HuH-7.5 (cell line): ENCODE measurements around the gene C11orf98.
"Not testable (repeated sequence)": the region's sequence is repeated elsewhere in the genome, so short reads cannot be mapped to it uniquely, and the experiment has no call there.

ENCODE experiments used
- DNase-seq: peaks from one replicate; pipeline ENCODE4 v3.0.0; 2011; ENCODE audit warnings: low spot score

The C11orf98 gene

DNA sequence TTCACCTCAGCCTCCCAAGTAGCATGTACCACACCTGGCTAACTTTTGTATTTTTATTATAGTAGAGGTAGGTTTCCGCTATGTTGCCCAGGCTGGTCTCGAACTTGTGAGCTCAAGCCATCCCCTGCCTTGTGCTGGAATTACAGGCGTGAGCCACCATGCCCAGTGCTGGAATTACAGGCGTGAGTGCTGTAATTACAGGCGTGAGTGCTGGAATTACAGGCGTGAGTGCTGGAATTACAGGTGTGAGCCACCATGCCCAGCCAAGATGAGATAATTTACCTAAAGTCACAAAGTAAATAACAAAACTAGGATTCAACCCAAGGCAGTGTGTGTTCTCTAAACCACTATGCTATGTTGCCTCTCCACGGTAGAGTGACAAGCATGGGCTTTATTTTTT, 17.5 kb upstream of the C11orf98 start:
- no peak for DNase-seq

DNA sequence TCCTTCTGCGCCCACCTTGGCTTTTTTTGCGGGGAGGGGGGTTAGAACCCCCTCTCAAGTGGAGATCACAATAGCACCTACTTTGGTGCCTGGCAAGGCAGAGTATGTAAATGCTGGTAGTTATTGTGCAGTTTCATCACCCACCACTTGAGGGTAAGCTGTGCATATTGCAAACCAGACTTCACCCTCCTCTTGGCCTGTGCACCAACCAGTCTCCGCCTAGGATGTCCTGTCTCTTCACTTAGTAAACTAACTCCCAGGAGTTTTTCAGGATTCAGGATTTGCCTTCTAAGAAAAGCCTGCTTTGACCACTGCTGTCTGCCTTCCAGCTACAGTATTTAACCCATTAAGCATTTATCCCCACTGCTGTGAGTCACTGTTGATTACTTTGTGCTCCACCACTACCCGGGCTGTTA, 15.8 kb upstream of the C11orf98 start:
- DNase-seq = peak; percentile 80

DNA sequence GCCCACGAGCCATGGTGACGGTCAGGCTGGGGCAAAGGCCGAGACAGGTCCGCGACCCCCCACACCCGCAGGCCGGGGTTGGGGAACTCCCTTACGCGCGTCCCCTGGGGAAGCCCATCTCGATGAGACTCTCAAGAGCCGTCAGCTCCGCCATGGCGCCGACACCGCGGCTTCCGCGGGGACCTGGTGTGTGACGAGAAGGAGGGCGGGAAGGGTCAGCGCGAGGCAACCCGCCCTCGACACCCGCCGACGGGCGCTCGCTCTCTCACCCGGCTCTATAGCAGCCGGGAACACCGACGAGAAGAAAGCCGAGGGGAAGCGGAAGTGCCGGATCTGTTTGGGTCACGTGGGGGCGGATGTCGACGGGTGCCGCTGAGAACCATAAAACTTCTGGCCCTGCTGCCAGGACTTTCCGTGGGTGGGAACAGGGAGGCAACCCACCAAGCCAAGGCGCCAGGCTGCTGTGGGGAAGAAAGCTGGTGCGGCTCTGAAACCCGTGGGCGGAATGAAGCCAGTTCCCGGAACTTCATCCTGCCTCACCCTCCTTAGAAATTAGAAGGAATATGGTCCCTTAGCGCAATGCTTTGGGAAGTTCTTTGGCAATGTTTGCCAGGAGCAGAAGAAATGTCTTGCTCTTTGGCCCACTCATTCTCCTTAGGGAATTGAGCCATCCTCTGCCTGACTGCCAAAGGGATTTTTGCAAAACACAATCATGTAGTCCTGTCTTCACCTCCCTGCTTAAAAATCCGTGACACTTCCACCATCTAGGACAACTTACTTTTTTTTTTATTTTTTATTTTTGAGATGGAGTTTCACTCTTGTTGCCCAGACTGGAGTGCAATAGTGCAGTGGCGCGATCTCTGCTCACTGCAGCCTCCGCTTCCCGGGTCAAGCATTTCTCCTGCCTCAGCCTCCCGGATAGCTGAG, 14.0 kb upstream of the C11orf98 start, which contains the start of gene UBXN1:
Gene UBXN1, minus strand, starts transcription at position 304 of the 927 bp plus-strand sequence. Its CDS starts 150 bp downstream, at position 154.
- peak; percentile 94 for DNase-seq

DNA sequence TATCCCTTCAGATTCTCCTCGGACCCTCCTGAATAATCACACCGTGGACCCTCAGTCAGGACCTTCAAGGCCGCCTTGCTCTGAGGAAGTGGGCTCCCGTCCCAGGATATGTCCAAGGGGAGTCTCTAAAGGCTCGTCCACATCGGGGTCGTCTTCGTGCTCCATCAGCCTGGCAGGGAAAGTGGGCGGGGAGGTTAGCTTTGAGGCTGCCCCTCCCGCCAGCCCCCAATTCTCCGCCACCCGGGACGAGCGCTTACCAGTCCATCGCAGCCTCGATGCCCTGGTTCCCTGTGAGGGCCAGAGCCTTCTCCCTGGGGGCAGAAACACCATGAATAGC, 13.4 kb upstream of the C11orf98 start:
- no peak for DNase-seq

DNA sequence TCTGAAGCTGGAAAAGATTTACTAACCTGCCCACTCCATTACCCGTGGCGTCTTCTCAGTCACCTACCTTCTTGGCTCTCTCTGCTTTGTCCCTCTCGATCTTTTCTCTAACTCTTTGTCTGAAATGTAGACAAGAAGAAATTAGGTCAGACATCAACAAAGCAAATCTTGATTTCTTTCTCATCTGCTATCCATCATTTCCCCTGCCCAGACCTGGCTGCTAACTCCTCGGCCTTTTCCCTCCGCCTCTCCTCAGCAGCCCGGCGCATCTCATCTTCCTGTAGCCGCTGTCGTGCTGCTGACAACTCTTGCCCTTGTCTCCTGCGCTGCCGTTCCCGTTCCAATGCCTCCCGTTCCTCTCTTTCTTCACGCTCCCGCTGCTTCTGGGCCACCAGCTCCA, 12.7 kb upstream of the C11orf98 start:
- DNase-seq = no peak

DNA sequence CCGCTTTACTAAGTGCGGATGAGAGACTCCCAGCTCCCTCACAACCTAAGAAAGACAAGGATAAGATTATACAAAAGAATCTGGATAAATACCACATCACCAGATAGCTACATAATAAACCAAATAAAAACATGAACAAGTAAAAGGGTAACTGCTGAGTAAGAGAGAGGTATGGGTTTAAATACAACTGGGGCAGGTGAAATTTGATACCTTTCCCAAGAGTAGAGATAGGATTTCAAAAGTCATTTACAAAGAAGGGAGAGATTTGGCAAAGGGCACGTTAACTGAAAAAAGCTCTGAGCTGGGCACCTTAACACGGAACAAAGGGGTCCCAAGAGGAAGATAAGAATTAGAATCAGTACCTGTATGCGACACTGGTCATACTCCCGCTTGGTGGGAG, 12.1 kb upstream of the C11orf98 start:
- DNase-seq = no peak

DNA sequence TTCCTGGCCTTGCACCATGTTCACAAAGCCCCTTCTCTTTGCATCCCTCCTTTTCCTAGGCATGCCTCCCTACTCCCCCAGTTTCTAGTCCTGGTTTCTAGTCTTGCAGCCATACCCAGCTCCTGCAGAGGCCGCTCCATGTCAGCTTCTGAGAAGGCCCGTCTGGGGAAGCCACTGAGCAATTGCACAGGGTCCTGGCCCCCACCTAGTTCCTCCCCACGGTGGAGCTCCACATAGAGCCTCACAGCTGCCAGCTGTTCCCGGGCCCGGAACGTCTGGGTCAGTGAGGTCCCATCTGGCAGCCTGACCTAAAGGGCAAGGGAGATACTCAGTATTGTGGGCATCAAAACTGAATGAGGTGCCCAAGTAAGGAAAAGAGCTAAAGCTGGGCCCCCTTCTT, 11.7 kb upstream of the C11orf98 start:
- DNase-seq = no peak

DNA sequence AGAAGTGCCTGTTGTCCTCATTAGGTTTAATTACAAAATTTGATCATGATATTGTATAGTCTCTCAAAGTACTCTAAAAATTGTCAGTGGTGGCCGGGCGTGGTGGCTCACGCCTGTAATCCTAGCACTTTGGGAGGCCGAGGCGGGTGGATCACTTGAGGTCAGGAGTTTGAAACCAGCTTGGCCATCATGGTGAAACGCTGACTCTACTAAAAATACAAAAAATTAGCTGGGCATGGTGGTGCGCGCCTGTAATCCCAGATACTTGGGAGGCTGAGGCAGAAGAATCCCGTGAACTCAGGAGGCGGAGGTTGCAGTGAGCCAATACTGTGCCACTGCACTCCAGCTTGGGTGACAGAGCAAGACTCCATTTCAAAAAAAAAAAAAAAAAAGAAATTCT, 10.4 kb upstream of the C11orf98 start:
- not testable (repeated sequence) for DNase-seq

DNA sequence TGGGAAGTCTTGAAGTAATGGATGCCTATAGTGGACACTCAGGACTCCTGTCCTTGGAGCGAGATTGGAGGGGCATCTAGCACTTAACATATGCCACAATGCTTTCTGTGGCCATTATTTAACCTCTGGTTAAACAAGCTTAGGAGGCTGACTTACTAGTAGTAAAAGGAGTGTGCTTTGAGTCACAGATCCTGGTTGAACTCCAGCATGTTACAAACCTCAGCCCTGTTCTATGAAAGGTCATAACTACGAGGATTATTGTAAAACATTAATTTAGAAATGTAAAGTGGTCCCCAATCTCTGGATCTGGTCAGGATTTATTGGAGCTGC, 8.2 kb upstream of the C11orf98 start:
- no peak for DNase-seq

DNA sequence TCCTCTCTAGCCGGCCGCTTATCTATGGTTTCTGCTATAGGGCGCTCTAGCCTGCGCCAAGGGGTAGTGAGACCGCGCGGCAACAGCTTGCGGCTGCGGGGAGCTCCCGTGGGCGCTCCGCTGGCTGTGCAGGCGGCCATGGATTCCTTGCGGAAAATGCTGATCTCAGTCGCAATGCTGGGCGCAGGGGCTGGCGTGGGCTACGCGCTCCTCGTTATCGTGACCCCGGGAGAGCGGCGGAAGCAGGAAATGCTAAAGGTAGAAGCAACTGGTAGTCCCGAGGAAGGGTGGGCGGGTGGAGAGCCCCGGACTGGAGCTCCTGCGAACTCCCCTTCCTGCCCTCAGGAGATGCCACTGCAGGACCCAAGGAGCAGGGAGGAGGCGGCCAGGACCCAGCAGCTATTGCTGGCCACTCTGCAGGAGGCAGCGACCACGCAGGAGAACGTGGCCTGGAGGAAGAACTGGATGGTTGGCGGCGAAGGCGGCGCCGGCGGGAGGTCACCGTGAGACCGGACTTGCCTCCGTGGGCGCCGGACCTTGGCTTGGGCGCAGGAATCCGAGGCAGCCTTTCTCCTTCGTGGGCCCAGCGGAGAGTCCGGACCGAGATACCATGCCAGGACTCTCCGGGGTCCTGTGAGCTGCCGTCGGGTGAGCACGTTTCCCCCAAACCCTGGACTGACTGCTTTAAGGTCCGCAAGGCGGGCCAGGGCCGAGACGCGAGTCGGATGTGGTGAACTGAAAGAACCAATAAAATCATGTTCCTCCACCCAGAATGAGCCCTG, 6.8 kb upstream of the C11orf98 start, which contains the start of the genes LBHD1 and UQCC3:
Gene LBHD1, minus strand, starts transcription at position 660 of the 782 bp plus-strand sequence. CDS start 2,236 bp downstream, outside the sequence.
Gene UQCC3, plus strand, starts transcription at position 66 of the 782 bp plus-strand sequence. Its CDS starts 73 bp downstream, at position 139.
- peak; percentile 84 for DNase-seq

DNA sequence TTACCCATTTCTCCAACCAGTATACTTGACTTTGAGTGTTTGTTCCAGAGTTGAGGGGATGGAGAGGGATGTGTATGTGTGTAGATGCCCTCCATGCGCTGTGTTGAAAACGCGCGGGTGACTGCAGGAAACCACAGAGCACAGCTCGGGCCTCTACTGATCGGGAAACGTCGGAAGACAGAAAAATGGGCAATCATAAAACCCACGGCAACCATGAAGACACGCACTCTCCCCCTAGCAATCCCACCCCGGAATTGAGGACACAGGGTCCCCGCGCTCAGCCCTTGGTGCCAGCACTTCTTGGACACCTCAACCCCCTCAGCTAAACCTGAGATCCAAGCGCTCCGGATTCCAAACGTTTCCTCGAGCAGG, 6.2 kb upstream of the C11orf98 start:
- DNase-seq = no peak

DNA sequence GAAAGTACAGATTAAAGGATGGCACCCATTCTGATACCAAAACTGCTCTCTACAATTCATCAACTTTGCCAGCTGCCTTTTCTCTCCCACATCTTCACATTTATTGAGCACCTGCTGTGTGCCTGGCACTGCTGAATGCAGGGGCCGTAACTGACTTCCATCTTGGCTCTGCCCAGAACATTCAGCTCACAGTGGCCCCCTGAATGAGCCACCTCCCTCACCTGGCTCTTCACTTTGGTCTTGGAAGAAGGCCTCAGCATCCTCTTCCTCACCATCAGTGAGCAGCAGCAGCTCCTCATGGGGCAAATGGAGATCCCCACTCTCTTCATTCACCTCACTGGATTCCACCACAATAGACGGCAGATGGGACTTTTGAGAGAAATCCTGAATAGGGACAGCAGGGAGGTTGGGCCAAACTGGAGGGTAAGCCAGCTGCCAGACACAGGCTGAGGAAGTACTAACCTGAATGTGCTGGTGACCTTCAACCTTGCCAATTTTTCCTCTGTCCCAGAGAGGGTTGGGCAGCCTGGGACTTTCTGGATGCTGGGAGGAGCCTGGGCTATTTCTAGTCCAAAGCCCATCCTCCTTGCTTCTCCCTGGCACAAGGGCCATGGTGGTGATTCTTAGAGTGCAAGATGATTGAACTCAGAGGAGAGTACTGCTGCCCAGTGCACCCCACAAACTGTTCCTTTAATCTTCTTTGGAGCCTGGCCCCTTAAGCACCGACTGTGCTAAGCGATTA, 4.6 kb upstream of the C11orf98 start:
- DNase-seq = no peak

DNA sequence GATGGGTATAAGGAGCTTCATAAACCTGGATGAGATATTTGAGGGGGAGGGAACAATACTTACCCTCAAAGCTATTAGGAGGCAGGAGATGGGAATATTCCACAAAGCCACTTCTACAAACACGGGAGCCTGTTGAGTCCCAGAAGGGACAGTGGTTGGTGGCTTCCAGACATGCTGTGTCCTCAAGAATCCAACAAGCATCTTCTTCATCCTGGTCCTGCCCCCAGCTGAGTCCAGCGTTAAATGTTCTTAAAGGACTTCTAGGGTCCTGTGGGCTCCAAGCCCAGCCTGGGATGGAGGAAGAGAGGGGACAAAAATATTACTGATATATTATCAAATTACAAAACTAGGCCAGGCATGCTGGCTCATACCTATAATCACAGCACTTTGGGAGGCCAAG, 2.5 kb upstream of the C11orf98 start:
- DNase-seq = no peak

DNA sequence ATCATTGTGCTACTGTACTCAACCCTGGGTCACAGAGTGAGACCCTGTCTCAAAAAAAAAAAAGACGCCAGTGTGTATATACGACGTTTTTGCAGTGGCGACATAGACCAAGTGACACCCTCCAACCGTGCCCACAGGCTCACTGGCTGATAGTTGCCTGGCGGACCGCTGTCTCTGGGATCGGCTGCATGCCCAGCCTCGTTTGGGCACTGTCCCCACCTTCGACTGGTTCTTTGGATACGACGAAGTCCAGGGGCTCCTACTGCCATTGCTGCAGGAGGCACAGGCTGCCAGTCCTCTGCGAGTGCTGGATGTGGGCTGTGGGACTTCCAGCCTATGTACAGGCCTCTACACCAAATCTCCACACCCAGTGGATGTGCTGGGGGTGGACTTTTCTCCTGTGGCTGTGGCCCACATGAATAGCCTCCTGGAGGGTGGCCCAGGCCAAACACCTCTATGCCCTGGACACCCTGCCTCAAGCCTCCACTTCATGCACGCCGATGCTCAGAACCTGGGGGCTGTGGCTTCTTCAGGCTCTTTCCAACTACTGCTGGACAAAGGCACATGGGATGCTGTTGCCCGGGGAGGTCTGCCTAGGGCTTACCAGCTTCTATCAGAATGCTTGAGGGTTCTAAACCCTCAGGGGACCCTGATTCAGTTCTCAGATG, 1.4 kb upstream of the C11orf98 start:
- no peak for DNase-seq

DNA sequence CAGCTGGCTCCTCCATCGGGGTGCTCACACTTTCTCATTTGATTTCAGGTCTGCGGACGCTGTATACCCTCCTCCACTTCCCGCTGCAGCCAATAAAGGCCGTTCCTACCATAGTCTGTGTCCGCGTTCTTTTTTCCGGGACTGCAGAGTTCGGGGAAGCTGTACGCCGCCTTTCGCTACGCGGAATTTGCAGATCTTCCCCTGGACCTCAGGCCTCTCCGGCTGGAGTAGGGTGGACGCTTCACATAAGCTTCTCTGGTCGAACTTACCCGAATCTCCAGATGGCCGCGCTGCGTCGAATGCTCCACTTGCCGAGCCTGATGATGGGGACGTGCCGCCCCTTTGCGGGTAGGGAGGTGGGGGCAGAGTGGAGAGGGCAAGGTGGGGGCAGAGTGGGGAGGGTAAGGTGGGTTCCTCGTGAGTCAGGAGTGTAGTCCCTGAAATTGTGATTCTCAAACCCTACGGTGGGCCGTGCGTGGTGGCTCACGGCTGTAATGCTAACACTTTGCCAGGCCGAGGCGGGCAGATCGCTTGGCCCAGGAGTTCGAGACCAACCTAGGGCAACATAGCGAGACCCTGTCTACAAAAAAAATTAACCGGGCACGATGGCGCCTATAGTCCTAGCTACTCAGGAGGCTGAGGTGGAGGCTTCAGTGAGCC, 719 bp upstream of the C11orf98 start:
- DNase-seq = no peak

DNA sequence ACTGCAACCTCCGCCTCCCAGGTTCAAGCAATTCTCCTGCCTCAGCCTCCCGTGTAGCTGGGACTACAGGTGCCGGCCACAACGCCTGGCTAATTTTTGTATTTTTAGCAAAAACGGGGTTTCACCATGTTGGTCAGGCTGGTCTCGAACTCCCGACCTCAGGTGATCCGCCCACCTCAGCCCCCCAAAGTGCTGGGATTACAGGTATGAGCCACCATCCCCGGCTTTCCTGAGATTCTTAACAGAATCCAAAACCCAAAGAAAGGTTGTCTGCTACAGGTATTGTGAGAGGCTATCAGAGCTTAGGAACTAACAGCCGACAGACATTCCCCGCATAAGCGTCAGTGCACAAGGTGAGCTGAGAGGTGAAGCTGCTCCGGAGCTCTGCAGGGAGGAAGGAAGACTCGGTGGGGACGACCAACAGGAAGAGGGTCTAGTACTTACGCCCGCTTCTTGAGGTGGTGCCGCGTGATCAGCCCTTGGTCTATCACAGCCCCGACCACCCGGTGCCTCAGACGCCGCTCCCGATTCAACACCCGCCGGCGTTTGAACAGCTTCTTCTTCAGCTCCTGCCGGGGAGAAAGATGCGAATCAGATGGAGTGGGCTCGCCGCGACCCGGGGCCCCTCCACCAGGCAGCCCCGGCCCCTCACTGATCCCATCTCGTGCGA, 470 bp downstream of the C11orf98 start:
- peak; percentile 73 for DNase-seq

DNA sequence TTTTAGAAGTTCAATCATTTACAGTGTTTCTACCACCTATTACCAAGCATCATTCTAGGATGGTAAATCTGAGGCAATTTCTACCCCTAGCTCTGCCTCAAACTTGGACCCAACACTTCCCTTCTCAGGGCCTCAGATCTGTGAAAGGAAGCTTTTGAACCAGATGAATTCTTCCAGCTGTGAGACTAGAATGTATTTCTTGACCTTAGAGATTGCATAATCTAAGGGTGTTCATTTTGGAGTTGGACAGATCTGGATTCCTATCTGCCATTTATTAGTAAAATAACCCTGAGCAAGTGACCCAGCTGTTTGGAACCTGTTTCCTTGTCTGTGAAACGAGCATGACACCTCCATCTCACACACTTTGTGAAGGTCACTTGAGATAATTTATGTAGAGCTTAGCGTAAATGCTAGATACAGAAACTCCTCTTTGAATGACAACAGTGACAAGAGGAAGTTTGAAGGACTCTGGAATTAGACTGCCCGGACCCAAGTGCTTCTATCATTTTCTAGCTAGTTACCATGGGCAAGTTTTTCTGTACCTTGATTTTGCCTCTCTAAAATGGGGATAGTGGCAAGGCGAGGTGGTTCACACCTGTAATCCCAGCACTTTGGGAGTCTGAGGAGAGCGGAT, 8.1 kb downstream of the C11orf98 start:
- DNase-seq = no peak

DNA sequence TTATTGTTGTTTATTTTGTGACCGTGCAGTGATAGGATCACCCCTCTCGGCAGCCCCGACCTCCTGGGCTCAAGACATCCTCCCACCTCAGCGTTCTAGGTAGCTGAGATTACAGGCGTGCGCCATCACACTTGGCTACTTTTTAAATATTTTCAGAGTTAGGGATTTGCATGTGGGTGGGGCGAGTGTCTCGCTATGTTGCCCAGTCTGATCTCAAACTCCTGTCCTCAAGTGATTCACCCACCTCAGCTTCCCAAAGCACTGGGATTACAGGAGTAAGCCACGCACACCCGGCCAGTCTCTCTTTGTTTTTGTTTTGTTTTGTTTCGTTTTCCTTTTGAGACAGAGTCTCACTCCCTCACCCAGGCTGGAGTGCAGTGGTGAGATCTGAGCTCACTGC, 10.7 kb downstream of the C11orf98 start:
- DNase-seq = no peak

DNA sequence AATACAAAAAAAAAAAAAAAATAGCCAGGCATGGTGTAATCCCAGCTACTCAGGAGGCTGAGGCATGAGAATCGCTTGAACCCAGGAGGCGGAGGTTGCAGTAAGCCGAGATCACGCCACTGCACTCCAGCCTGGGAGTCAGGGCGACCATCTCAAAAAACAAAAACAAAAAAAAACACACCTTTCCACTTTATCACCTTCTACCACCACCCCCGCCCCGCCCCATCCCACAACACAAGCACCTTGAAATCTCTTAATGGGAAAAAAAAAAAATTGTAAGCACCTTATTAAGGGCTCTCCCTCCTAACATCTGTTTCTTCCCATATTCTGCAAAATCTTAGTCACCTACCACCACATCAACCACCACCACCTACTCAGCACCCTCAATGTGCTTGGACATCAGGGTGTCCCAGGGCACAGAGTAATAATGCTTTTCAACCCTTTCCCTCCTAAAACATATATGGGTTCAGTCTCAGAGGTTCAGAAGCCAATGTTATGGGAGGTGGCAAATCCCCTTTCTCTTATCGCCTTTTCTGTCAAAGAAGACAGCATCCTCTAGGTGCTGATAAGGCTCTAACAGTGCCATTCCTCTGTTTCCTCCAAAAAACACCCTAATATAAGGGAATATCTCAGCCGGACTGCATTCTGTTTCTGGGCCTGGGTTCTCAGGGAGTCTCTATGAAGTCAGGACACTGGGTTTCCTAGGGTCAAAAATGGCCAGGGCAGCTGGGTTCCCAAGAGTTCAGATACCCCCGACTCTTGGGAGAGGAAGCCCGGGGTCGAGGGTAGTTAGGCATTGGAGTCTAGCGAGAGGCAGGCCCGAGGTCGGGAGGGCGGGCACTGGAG, 12.6 kb downstream of the C11orf98 start:
- peak; percentile 35 for DNase-seq
